Trophoblast cell (in vitro differentiated cells and primary cell): Measurements from ENCODE around the gene ING5.
"Not testable (repeated sequence)": the region's sequence is repeated elsewhere in the genome, so short reads cannot be mapped to it uniquely, and the experiment has no call there.

ENCODE experiments used
- DNase-seq, 2 donors: peaks; one replicate each; pipeline ENCODE4 v3.0.0-alpha.2; 2016
- H2AFZ ChIP-seq: 2 replicates; pipeline ENCODE4 v1.6.1; 2013; ENCODE audit warnings: low read length, moderate library complexity, mild to moderate bottlenecking; ENCODE audit not compliant: insufficient read depth, poor library complexity
- H2AK5ac ChIP-seq: 2 replicates; pipeline ENCODE4 v1.6.1; 2013; ENCODE audit warnings: mild to moderate bottlenecking, low read length
- H2BK120ac ChIP-seq: 2 replicates; pipeline ENCODE4 v1.6.1; 2013; ENCODE audit warnings: low read length, mild to moderate bottlenecking, moderate library complexity; ENCODE audit not compliant: insufficient read depth, poor library complexity
- H2BK12ac ChIP-seq: 2 replicates; pipeline ENCODE4 v1.6.1; 2013; ENCODE audit warnings: mild to moderate bottlenecking, low read length, moderate library complexity
- H2BK5ac ChIP-seq: 2 replicates; pipeline ENCODE4 v1.6.1; 2013; ENCODE audit warnings: low read length, low read depth, moderate library complexity, mild to moderate bottlenecking; ENCODE audit not compliant: poor library complexity
- H3K14ac ChIP-seq: 2 replicates; pipeline ENCODE4 v1.6.1; 2013; ENCODE audit warnings: mild to moderate bottlenecking, low read length
- H3K18ac ChIP-seq: 2 replicates; pipeline ENCODE4 v1.6.1; 2013; ENCODE audit warnings: mild to moderate bottlenecking, low read length
- H3K23ac ChIP-seq: 2 replicates; pipeline ENCODE4 v1.6.1; 2013; ENCODE audit warnings: low read length
- H3K27ac ChIP-seq: 2 replicates; pipeline ENCODE4 v1.5.1; 2013; ENCODE audit warnings: low read depth, mild to moderate bottlenecking, inconsistent platforms, low read length, moderate library complexity
- H3K27me3 ChIP-seq: 2 replicates; pipeline ENCODE4 v1.6.1; 2013; ENCODE audit warnings: inconsistent platforms, mild to moderate bottlenecking, low read length, moderate library complexity; ENCODE audit not compliant: insufficient read depth
- H3K36me3 ChIP-seq, 2 experiments: 1 replicate in 1 of 2; 2 replicates in 1 of 2; pipeline ENCODE4 v1.6.1; 2013; ENCODE audit warnings: low read length in 2 of 2, mild to moderate bottlenecking in 2 of 2, moderate library complexity in 1 of 2; ENCODE audit not compliant: insufficient read depth in 2 of 2, control insufficient read depth in 1 of 2
- H3K4ac ChIP-seq: 2 replicates; pipeline ENCODE4 v1.6.1; 2013; ENCODE audit warnings: low read depth, mild to moderate bottlenecking, low read length, moderate library complexity
- H3K4me1 ChIP-seq, 2 experiments: 1 replicate in 1 of 2; 2 replicates in 1 of 2; pipeline ENCODE4 v1.6.1; 2013; ENCODE audit warnings: low read length in 2 of 2, mild to moderate bottlenecking in 2 of 2, moderate library complexity in 1 of 2; ENCODE audit not compliant: insufficient read depth in 2 of 2, control insufficient read depth in 1 of 2
- H3K4me2 ChIP-seq: 2 replicates; pipeline ENCODE4 v1.6.1; 2013; ENCODE audit warnings: inconsistent platforms, mild to moderate bottlenecking, low read length, moderate library complexity
- H3K4me3 ChIP-seq: 2 replicates; pipeline ENCODE4 v1.5.1; 2013; ENCODE audit warnings: mild to moderate bottlenecking, low read depth, low read length, inconsistent platforms
- H3K79me1 ChIP-seq: one replicate; pipeline ENCODE4 v1.6.1; 2013; ENCODE audit warnings: low read length
- H3K79me2 ChIP-seq: 2 replicates; pipeline ENCODE4 v1.6.1; 2013; ENCODE audit warnings: low read length, mild to moderate bottlenecking; ENCODE audit not compliant: control insufficient read depth, insufficient read depth, poor library complexity
- H3K9ac ChIP-seq: 2 replicates; pipeline ENCODE4 v1.6.1; 2013; ENCODE audit warnings: mild to moderate bottlenecking, low read length
- H3K9me3 ChIP-seq: 2 replicates; pipeline ENCODE4 v1.6.1; 2013; ENCODE audit warnings: low read depth, mild to moderate bottlenecking, control low read depth, inconsistent platforms, low read length; ENCODE audit not compliant: insufficient read depth
- H4K12ac ChIP-seq: 2 replicates; pipeline ENCODE4 v1.6.1; 2013; ENCODE audit warnings: low read depth, mild to moderate bottlenecking, low read length, moderate library complexity
- H4K8ac ChIP-seq: 2 replicates; pipeline ENCODE4 v1.6.1; 2013; ENCODE audit warnings: low read depth, mild to moderate bottlenecking, low read length, moderate library complexity
- H4K91ac ChIP-seq: one replicate; pipeline ENCODE4 v1.6.1; 2013; ENCODE audit warnings: low read depth, mild to moderate bottlenecking, low read length, moderate library complexity
- WGBS: extraction: QIAGEN DNeasy Blood & Tissue Kit; methylation state at CpG from one replicate; pipeline ENCODE4 v1.1.7; 2013; ENCODE audit warnings: missing lambda C conversion rate; ENCODE audit not compliant: insufficient read length, insufficient coverage; ENCODE audit errors: extremely low coverage; 5-methylcytosine and 5-hydroxymethylcytosine counted together

ING5 gene

GRCh38 chr2:241759067-241759807 lies 57.4 kb downstream of the ING5 start:
- no peak overlapping the region for H3K23ac ChIP-seq
- no peak overlapping the region for H3K4me2 ChIP-seq
- no peak overlapping the region for H3K18ac ChIP-seq
- no peaks in the 10 kb centered on the region for H3K79me1 ChIP-seq
- H4K91ac ChIP-seq = no peak overlapping the region
- no peak overlapping the region for H4K12ac ChIP-seq
- H3K4ac ChIP-seq = no peak overlapping the region
- H2AFZ ChIP-seq = no peak overlapping the region
- H3K27me3 ChIP-seq = no peaks in the 10 kb centered on the region
- H2BK120ac ChIP-seq = no peak overlapping the region
- no peak overlapping the region for H2AK5ac ChIP-seq
- no peak overlapping the region for H4K8ac ChIP-seq
- H3K79me2 ChIP-seq = no peaks in the 10 kb centered on the region
- H3K4me1 ChIP-seq = peaks cover 1 to 6% of the 10 kb centered on the region in 2 experiments
- H2BK5ac ChIP-seq = no peak overlapping the region
- H2BK12ac ChIP-seq = no peak overlapping the region
- WGBS = no CpG with 5 or more reads among the region's 20 CpGs
- no peak overlapping the region for H3K9ac ChIP-seq
- peaks cover 18 to 22% of the 10 kb centered on the region in 2 experiments for H3K36me3 ChIP-seq
- DNase-seq = no peak
- H3K9me3 ChIP-seq = peaks cover 4% of the 10 kb centered on the region
- no peak overlapping the region for H3K27ac ChIP-seq
- no peak overlapping the region for H3K4me3 ChIP-seq
- no peak overlapping the region for H3K14ac ChIP-seq

- Histone ChIP-seq H3K36me3 (peaks cover 14 to 22% of the 10 kb centered on the region in 2 experiments), H3K4me1 (peaks cover 7 to 13% of the 10 kb centered on the region in 2 experiments)
- H3K23ac ChIP-seq, H3K27me3 ChIP-seq, H3K4me3 ChIP-seq, H4K12ac ChIP-seq, H2AFZ ChIP-seq, H3K14ac ChIP-seq, H3K4ac ChIP-seq, H2AK5ac ChIP-seq, H2BK120ac ChIP-seq, H2BK5ac ChIP-seq, H4K8ac ChIP-seq, H2BK12ac ChIP-seq, H3K27ac ChIP-seq, H3K4me2 ChIP-seq, H3K9ac ChIP-seq, H3K18ac ChIP-seq, H4K91ac ChIP-seq, H3K79me1 ChIP-seq, H3K9me3 ChIP-seq, H3K79me2 ChIP-seq, DNase-seq: not testable (repeated sequence)
- WGBS = no CpG with 5 or more reads among the region's 16 CpGs
Measured at GRCh38 chr2:241759893-241760292, 58.1 kb downstream of the ING5 start.

GRCh38 chr2:241760301-241760771 lies 58.5 kb downstream of the ING5 start:
- WGBS = no CpG with 5 or more reads among the region's 17 CpGs
- no peaks in the 10 kb centered on the region for H3K79me1 ChIP-seq
- DNase-seq = no peak
- H2AFZ ChIP-seq = no peak overlapping the region
- no peak overlapping the region for H3K4me2 ChIP-seq
- H2BK12ac ChIP-seq = no peak overlapping the region
- H3K27ac ChIP-seq = no peak overlapping the region
- peaks cover 10 to 17% of the 10 kb centered on the region in 2 experiments for H3K36me3 ChIP-seq
- no peak overlapping the region for H3K18ac ChIP-seq
- no peak overlapping the region for H3K4me3 ChIP-seq
- no peak overlapping the region for H3K23ac ChIP-seq
- no peak overlapping the region for H3K4ac ChIP-seq
- no peak overlapping the region for H2AK5ac ChIP-seq
- no peaks in the 10 kb centered on the region for H3K27me3 ChIP-seq
- no peak overlapping the region for H4K91ac ChIP-seq
- no peak overlapping the region for H2BK120ac ChIP-seq
- H3K14ac ChIP-seq = no peak overlapping the region
- H3K4me1 ChIP-seq = peaks cover 7 to 15% of the 10 kb centered on the region in 2 experiments
- peaks cover 4% of the 10 kb centered on the region for H3K9me3 ChIP-seq
- no peak overlapping the region for H2BK5ac ChIP-seq
- H3K9ac ChIP-seq = no peak overlapping the region
- no peak overlapping the region for H4K8ac ChIP-seq
- H4K12ac ChIP-seq = no peak overlapping the region
- H3K79me2 ChIP-seq = no peaks in the 10 kb centered on the region

GRCh38 chr2:241762321-241762932 lies 60.6 kb downstream of the ING5 start:
- Histone ChIP-seq H2AFZ (no peak overlapping the region), H3K36me3 (peaks cover 3 to 8% of the 10 kb centered on the region in 2 experiments), H3K79me1 (no peaks in the 10 kb centered on the region), H3K18ac (no peak overlapping the region), H3K79me2 (no peaks in the 10 kb centered on the region), H2BK120ac (no peak overlapping the region), H4K91ac (no peak overlapping the region), H4K8ac (no peak overlapping the region), H3K4ac (no peak overlapping the region), H3K4me2 (no peak overlapping the region), H3K23ac (no peak overlapping the region), H3K27me3 (no peaks in the 10 kb centered on the region), H3K14ac (no peak overlapping the region), H3K9ac (no peak overlapping the region), H3K4me3 (no peak overlapping the region), H2BK5ac (no peak overlapping the region), H3K4me1 (peaks cover 7 to 15% of the 10 kb centered on the region in 2 experiments), H3K27ac (no peak overlapping the region), H2AK5ac (no peak overlapping the region), H3K9me3 (peaks cover 4% of the 10 kb centered on the region), H2BK12ac (no peak overlapping the region), H4K12ac (no peak overlapping the region)
- no peak for DNase-seq
- WGBS = no CpG with 5 or more reads among the region's 18 CpGs
